Colonic mucosa (tissue), 4 donors: ENCODE data around the gene RDM1. TPM values are rescaled to one million over a fixed set of nuclear protein-coding genes. Genes with fewer than 3 reads are reported as not detected.

Experiments used
- DNase-seq: peaks from one replicate; pipeline ENCODE4 v3.0.0-alpha.2; 2020
- H3K27ac ChIP-seq: fragments of 200-600 bp; one replicate; pipeline ENCODE4 v1.8.0; 2021
- H3K27me3 ChIP-seq: fragments of 200-600 bp; one replicate; pipeline ENCODE4 v1.8.0; 2021
- H3K36me3 ChIP-seq: fragments of 200-600 bp; one replicate; pipeline ENCODE4 v1.8.0; 2021
- H3K4me1 ChIP-seq: fragments of 200-600 bp; one replicate; pipeline ENCODE4 v1.8.0; 2021; ENCODE audit warnings: mild to moderate bottlenecking
- H3K4me3 ChIP-seq: fragments of 200-600 bp; one replicate; pipeline ENCODE4 v1.8.0; 2021
- H3K9ac ChIP-seq, 2 donors: one replicate each; pipeline ENCODE4 v1.7.0; 2013; ENCODE audit warnings: control low read depth in 2 of 2, low read depth in 2 of 2, low read length in 2 of 2
- H3K9me3 ChIP-seq: fragments of 200-600 bp; one replicate; pipeline ENCODE4 v1.8.0; 2021
- CTCF ChIP-seq: fragments of 200-600 bp; IDR thresholded peaks from one replicate; pipeline ENCODE4 v1.8.0; 2022; ENCODE audit warnings: antibody characterized with exemption, mild to moderate bottlenecking
- intact Hi-C: fragments of 100-400 bp; cut with DNase I; formaldehyde crosslinking; loops from one replicate; pipeline ENCODE4 v1.14.1; 2022
- total RNA-seq, 2 donors: library from RNA; stranded (reverse); fragmentation: NEBNext Ultra II Directional in 1 of 2; extraction: Animal tissue kit (Norgen Biotek cat#: 25700) in 1 of 2; gene quantifications; one replicate each; pipeline ENCODE4 v1.2.1, GENCODE V29; 2021
- donor health status: healthy.
- donor health status: DM: no; HTN: no; CAD: no.
- donor health status: DM: no; HTN: no; CAD: no.

RDM1 gene
- total RNA-seq, 2 donors from 2014 or later, result 0.66 to 7.8 TPM

- Histone ChIP-seq H3K4me3 (no peak overlapping the region), H3K9ac (no peak overlapping the region), H3K4me1 (no peaks in the 10 kb centered on the region), H3K9me3 (no peaks in the 10 kb centered on the region), H3K36me3 (no peaks in the 10 kb centered on the region), H3K27ac (no peak overlapping the region), H3K27me3 (no peaks in the 10 kb centered on the region)
- TF ChIP-seq CTCF, result no peak
- DNase-seq, result no peak
- intact Hi-C loops, result no loop called here
Measured at GRCh38 chr17:35903451-35903850, 27.1 kb downstream of the RDM1 start.

- DNase-seq, result no peak
- H3K9me3 ChIP-seq, result no peaks in the 10 kb centered on the region
- TF ChIP-seq CTCF, result no peak
- H3K27ac ChIP-seq, result no peak overlapping the region
- no peaks in the 10 kb centered on the region for H3K27me3 ChIP-seq
- H3K36me3 ChIP-seq, result no peaks in the 10 kb centered on the region
- no peaks in the 10 kb centered on the region for H3K4me1 ChIP-seq
- intact Hi-C loops, result no loop called here
- H3K4me3 ChIP-seq, result no peak overlapping the region
- no peak overlapping the region for H3K9ac ChIP-seq
Measured at GRCh38 chr17:35901631-35902175, 28.9 kb downstream of the RDM1 start.

- no peaks in the 10 kb centered on the region for H3K9me3 ChIP-seq
- no peak for DNase-seq
- H3K4me1 ChIP-seq, result no peaks in the 10 kb centered on the region
- no peaks in the 10 kb centered on the region for H3K36me3 ChIP-seq
- intact Hi-C loops, result no loop called here
- H3K27me3 ChIP-seq, result no peaks in the 10 kb centered on the region
- no peak for TF ChIP-seq CTCF
- no peak overlapping the region for H3K4me3 ChIP-seq
- no peak overlapping the region for H3K27ac ChIP-seq
- H3K9ac ChIP-seq, result no peak overlapping the region
Measured at GRCh38 chr17:35900708-35901480, 29.7 kb downstream of the RDM1 start.

- DNase-seq, result no peak
- no peak overlapping the region for H3K27ac ChIP-seq
Measured at GRCh38 chr17:35900280-35900679, 30.3 kb downstream of the RDM1 start.

More at GRCh38 chr17:35900280-35900679, 30.3 kb downstream of the RDM1 start:
- TF ChIP-seq CTCF, result no peak
- Histone ChIP-seq H3K36me3 (no peaks in the 10 kb centered on the region), H3K4me1 (no peaks in the 10 kb centered on the region), H3K9me3 (no peaks in the 10 kb centered on the region), H3K27me3 (no peaks in the 10 kb centered on the region), H3K4me3 (no peak overlapping the region), H3K9ac (no peak overlapping the region)
- intact Hi-C loops, result no loop called here
